Hypothalamus (tissue), 51 donors: ENCODE results near the gene PRKAA1.
"Not testable (repeated sequence)": the region's sequence is repeated elsewhere in the genome, so short reads cannot be mapped to it uniquely, and the experiment has no call there.

ENCODE experiments used
- DNase-seq, 51 donors: peaks; one replicate each; lab custom pipeline; 2025; lab: John Stamatoyannopoulos, UW

Gene PRKAA1

DNA sequence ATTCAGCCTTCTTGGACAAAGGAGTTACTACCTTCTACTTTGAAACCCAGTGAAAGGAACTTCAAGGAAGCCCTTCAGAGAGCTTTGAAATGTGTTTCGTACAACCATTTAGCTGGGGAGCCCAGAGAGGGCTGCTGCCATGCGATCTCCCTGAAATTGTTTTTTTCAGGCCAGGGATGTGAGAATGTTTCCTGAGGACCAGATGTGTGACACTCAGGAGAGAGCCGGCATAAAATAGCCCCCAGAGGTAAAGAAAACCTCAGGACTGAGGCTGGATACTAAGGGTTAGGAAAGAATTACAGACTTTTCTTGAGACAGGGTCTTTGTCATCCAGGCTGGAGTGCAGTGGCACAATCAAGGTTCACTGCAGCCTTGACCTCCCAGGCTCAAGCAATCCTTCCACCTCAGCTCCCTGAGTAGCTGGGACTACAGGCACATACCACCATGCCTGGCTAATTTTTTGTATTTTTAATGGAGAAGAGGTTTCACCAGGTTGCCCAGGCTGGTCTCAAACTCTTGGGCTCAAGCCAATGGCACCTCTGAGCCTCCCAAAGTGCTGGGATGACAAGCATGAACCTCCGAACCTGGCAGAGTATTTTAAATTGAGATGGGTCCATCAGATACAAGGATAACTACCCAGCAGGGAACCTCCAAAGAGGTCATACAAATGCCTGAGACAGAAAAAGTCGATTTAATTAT lies 28.5 kb upstream of the PRKAA1 start:
- no peak for DNase-seq

- not testable (repeated sequence) for DNase-seq
These were observed 27.4 kb upstream of the PRKAA1 start for GRCh38 chr5:40825461-40826043.

DNA sequence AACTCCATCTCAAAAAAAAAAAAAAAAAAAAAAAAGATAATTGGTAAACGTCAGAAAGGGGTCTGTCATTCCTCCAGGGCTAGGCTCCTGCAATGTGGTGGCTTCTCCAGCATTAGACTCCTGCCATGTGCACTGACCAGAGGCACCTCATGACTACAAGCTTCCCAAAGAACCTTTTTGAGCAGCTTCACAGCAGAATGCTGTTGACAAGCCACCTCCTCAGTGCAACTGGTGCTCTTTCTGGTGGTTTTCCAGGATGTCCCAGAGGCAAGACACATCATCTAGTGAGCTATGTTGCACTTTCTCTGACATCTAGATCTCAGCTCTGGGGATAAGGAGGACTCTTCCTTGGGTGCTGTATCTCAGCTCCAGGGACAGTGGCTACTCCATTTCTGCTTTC lies 25.3 kb upstream of the PRKAA1 start:
- no peak for DNase-seq

DNA sequence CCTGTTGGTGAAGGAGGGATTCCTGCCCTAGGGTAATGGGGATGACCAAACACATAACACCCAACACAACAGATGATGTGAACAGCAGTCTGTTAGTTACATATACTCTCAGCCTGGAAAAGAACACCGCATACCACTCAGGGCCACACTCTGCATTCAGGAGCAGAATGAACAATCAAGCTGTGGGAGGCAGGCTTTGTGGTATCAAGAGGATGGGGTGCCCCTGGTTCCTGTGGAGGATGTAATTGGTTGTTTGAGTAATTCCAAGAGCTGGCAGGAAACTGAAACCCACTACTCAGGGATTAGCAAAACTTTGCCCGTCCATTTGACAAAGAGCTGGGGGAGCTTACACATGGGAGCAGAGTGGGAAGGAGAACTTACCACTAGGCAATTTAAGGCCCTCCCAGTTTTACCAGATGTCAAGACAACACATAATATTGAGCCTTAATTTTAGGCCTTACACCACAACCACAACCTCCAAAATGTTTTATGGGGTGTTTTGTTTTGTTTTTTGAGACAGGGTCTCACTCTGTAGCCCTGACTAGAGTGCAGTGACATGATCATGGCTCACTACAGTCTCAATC lies 15.6 kb upstream of the PRKAA1 start:
- no peak for DNase-seq

DNA sequence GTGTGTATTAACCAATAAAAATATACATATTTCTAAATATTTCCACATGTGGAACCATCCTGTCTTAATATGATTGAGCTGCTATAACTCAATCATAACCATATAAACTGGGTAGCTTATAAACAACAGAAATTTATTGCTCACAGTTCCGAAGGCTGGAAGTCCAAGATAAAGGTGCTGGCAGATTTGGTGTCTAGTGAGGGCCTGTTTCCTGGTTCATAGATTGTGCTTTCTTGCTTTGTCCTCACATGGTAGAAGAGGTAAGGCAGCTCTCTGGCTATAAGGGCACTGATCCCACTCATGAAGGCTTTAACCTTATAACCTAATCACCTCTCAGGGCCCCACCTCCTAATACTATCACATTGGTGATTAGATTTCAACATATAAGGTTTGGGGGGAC lies 14.0 kb upstream of the PRKAA1 start:
- DNase-seq: no peak

- no peak for DNase-seq
These were observed 3.8 kb upstream of the PRKAA1 start for GRCh38 chr5:40801771-40802562.

DNA sequence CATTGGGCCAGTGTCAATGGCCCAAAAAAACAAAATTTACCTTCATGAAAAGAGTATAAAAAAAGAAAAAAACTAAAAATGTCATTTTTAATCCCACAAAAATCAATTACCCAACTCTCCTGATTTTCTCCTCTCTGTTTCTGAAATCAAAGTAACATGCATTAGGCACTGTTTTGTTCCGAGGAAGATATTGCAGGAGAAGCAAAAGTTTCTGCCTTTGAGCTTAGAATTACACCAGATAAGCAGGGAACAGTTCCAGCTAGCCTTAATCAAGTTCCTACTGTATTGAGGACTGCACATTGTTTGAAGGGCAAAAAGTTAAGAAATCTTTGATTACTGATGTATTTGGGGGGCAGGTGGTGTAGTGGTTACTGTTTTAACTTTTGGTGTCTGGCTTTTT lies 1.1 kb upstream of the PRKAA1 start:
- DNase-seq: no peak

DNA sequence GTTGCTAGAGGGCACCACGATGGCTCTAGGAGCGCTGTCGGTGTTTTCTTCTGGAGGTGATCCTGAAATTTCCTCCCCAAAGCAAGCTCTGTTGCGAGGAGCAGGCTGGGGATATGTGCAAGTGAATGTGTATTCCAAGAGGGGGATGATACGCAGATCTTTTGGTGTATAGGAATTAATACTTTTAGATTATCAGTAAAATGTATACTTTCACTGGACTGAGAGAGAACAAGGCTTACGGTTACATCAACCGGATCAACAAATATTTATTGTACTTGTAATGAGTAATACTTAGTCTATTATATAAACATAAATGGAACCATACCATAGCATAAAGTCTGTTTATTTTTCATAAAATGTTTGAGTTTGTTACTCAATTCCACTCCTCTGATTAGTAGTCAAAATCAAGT lies 632 bp upstream of the PRKAA1 start:
- peak in 1 of 51 donors; percentile 40 for DNase-seq

GRCh38 chr5:40797273-40798011 lies 732 bp downstream of the PRKAA1 start:
- DNase-seq: peak in 46 of 51 donors; percentile 9 to 81 (median 54)

GRCh38 chr5:40796487-40796889 lies 1.7 kb downstream of the PRKAA1 start:
- no peak for DNase-seq

DNA sequence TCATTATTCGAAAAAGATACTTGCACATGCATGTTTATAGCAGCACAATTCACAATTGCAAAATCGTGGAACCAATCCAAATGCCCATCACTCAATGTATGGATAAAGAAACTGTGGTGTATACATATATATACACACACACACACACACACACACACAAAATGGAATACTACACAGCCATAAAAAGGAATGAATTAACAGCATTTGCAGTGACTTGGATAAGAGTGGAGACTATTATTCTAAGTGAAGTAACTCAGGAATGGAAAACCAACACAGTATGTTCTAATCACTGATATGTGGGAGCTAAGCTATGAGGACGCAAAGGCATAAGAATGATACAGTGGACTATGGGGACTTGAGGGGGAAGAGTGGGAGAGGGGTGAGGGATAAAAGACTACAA lies 3.3 kb downstream of the PRKAA1 start:
- DNase-seq: not testable (repeated sequence)

DNA sequence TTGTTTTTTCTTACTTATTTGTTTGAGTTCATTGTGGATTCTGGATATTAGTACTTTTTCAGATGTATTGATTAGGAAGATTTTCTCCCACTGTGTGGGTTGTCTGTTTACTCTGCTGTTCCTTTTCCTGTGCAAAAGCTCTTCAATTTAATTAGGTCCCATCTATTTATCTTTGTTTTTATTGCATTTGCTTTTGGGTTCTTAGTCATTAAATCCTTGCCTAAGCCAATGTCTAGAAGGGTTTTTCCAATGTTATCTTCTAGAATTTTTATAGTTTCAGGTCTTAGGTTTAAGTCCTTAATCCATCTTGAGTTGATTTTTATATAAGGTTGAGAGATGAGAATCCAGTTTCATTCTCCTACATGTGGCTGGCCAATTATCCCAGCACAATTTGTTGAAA lies 3.8 kb downstream of the PRKAA1 start:
- DNase-seq: not testable (repeated sequence)

- DNase-seq: not testable (repeated sequence)
These were observed 5.5 kb downstream of the PRKAA1 start for GRCh38 chr5:40792691-40793090.

DNA sequence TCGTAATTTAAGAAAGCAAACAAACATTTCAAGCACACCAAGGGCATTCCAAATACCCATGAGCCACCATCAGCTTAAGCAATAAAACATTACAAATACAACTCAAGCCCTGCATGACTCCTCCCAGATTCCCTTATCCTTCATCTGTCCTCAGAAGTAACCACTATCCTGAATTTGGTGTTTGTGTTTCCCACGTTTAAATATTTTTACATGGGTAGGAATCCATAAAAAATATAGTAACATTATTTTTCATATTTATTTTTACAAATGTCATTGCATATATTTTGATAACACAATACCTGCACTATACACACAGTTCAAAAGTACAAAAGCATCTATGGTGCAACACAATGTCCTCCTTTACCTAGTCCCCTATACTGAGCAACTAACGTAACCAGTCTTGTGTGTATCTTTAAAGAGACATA lies 6.4 kb downstream of the PRKAA1 start:
- DNase-seq: no peak

- DNase-seq: no peak
These were observed 7.1 kb downstream of the PRKAA1 start for GRCh38 chr5:40790947-40791593.

DNA sequence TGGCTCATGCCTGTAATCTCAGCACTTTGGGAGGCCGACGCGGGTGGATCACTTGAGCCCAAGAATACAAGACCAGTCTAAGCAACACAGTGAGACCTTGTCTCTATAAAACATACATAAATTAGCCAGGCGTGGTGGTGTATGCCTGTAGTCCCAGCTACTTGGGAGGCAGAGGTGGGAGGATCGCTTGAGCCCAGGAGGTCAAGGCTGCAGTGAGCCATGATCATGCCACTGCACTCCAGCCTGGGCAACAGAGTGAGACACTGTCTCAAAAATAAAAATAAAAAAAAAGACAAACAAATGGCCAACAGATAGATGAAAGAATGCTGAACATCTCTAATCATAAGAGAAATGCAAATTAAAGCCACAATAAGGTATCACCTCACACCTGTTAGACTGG lies 9.2 kb downstream of the PRKAA1 start:
- DNase-seq: not testable (repeated sequence)

GRCh38 chr5:40787986-40788385 lies 10.2 kb downstream of the PRKAA1 start:
- no peak for DNase-seq

GRCh38 chr5:40786664-40787063 lies 11.5 kb downstream of the PRKAA1 start:
- DNase-seq: not testable (repeated sequence)

GRCh38 chr5:40784916-40785315 lies 13.3 kb downstream of the PRKAA1 start:
- DNase-seq: no peak

DNA sequence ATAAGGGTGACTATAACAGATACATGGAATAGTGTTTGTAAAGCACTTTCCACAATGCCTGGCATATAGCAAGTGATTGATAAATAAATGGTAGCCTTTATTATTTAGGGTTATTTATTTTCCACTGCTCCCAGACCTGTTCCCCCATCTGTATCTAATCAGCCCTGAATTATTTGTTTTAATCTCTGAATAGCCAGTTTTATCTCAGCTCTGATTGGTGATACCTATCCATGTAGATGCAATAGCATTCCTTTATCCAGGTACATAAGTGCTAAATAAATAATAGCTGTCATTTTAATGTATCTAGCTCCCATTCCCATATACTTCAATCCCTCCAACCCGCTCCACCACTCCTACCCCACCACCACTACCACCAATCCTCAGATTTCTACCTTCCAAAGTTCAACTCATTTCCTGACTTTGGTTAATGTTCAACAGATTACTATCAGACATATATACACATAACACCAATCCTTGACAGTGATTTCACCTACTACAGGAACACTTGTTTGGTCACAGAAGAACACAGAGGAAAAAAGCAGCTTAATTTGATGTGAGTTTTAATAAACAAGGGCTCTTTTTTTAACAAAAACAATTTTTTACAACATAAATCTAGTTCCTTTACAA lies 14.0 kb downstream of the PRKAA1 start:
- DNase-seq: no peak
